HepG2 (cell line): ENCODE measurements around the gene CSF1R. TPM values are rescaled to one million over a fixed set of nuclear protein-coding genes. Genes with fewer than 3 reads are reported as not detected.

Experiments
- ATAC-seq: fragments of 200-7000 bp; cut with Tn5 transposase; 3 replicates; pipeline ENCODE4 v1.9.1; 2020; ENCODE audit warnings: mild to moderate bottlenecking, moderate library complexity
- BruUV-seq: library from RNA; stranded (reverse); fragments of 400-500 nt; replicated peaks from 2 replicates; lab custom pipeline; 2021; lab: Mats Ljungman, UMichigan
- CTCF ChIA-PET: fragments of 300-600 bp; formaldehyde crosslinking; extraction: SDS; loops from one replicate; lab custom pipeline; 2021; ENCODE audit warnings: low total read pairs, inconsistent platforms, low intra/inter-chr PET ratio; lab: Yijun Ruan, JAX
- POLR2A ChIA-PET: fragments of 350-600 bp; sonication (Branson Sonifier 250); formaldehyde crosslinking; loops from one replicate; lab custom pipeline; 2020; ENCODE audit warnings: antibody characterized with exemption, inconsistent platforms; lab: Yijun Ruan, JAX
- DNase-seq: peaks from one replicate; pipeline ENCODE4 v3.0.0-alpha.2; 2015; ENCODE audit warnings: low spot score
- FAIRE-seq: peaks from 3 replicates; lab custom pipeline; 2011; peaks lifted over from hg19 to GRCh38; lab: Jason Lieb, UNC
- H2AFZ ChIP-seq: one replicate; pipeline ENCODE4 v1.6.1; 2011; ENCODE audit warnings: low read length, inconsistent platforms
- H3K27ac ChIP-seq: fragments of 300-600 bp; 3 replicates; pipeline ENCODE4 v1.8.0; 2011; ENCODE audit warnings: mixed run types, mild to moderate bottlenecking, mixed read lengths, low read length, inconsistent platforms; ENCODE audit not compliant: insufficient read depth; ENCODE audit errors: extremely low read length
- H3K27me3 ChIP-seq, 2 experiments: fragments of 200-600 bp in 1 of 2; 2 replicates in 1 of 2; 3 replicates in 1 of 2; pipeline versions ENCODE4 v1.6.0 to v1.8.0; 2011; ENCODE audit warnings: low read length in 2 of 2, mild to moderate bottlenecking in 2 of 2, moderate library complexity in 2 of 2, inconsistent platforms in 1 of 2; ENCODE audit not compliant: insufficient read depth in 2 of 2, control insufficient read depth in 1 of 2
- H3K36me3 ChIP-seq, 2 experiments: fragments of 200-600 bp in 1 of 2; replicated peaks in 1 of 2; 2 replicates in 1 of 2; 3 replicates in 1 of 2; pipeline versions ENCODE4 v1.5.1 to v1.8.0; 2011; ENCODE audit warnings: low read length in 2 of 2, inconsistent platforms in 1 of 2; ENCODE audit not compliant: insufficient read depth in 2 of 2, control insufficient read depth in 1 of 2
- H3K4me1 ChIP-seq: 2 replicates; pipeline ENCODE4 v1.5.1; 2012; ENCODE audit warnings: low read length, inconsistent platforms; ENCODE audit not compliant: insufficient read depth
- H3K4me2 ChIP-seq: 2 replicates; pipeline ENCODE4 v1.6.0; 2011; ENCODE audit warnings: low read depth, low read length, inconsistent platforms
- H3K4me3 ChIP-seq, 3 experiments: fragments of 200-600 bp in 1 of 3; sonication (generic), shearing (Covaris generic) in 1 of 3; replicated peaks in 1 of 3; 2 replicates each; pipeline ENCODE4 v1.5.1; 2011 to 2016; ENCODE audit warnings: low read length in 3 of 3, inconsistent platforms in 2 of 3, low read depth in 2 of 3, mild to moderate bottlenecking in 2 of 3, control low read depth in 1 of 3, mixed read lengths in 1 of 3; ENCODE audit not compliant: insufficient read depth in 1 of 3
- H3K79me2 ChIP-seq: one replicate; pipeline ENCODE4 v1.6.1; 2011; ENCODE audit warnings: low read length, inconsistent platforms; ENCODE audit not compliant: insufficient read depth
- H3K9ac ChIP-seq: 2 replicates; pipeline ENCODE4 v1.6.0; 2011; ENCODE audit warnings: mild to moderate bottlenecking, low read depth, low read length, inconsistent platforms; ENCODE audit not compliant: insufficient read depth
- H3K9me3 ChIP-seq: 2 replicates; pipeline ENCODE4 v1.5.1; 2012; ENCODE audit warnings: mild to moderate bottlenecking, low read length
- H4K20me1 ChIP-seq: 2 replicates; pipeline ENCODE4 v1.6.0; 2011; ENCODE audit warnings: inconsistent platforms, mild to moderate bottlenecking, low read length, moderate library complexity; ENCODE audit not compliant: insufficient read depth
- NR1H2 ChIP-seq: sonication (generic); formaldehyde crosslinking; IDR thresholded peaks from 2 replicates; pipeline ENCODE4 v1.8.1; 2022; ENCODE audit warnings: low read depth, missing genetic modification reagents, borderline replicate concordance
- ZNF44 ChIP-seq: sonication (generic); formaldehyde crosslinking; IDR thresholded peaks from 2 replicates; pipeline ENCODE4 v1.5.1; 2020; ENCODE audit warnings: mild to moderate bottlenecking, missing genetic modification reagents
- ZNF577 ChIP-seq: sonication (generic); formaldehyde crosslinking; IDR thresholded peaks from 2 replicates; pipeline ENCODE4 v1.4.0; 2020; ENCODE audit warnings: mild to moderate bottlenecking, low read depth, missing genetic modification reagents, borderline replicate concordance
- WGBS: methylation state at CpG from one replicate; pipeline ENCODE4 v1.1.6; 2017; ENCODE audit warnings: low lambda C conversion rate; 5-methylcytosine and 5-hydroxymethylcytosine counted together
- in situ Hi-C: cut with HindIII; loops from 2 replicates; pipeline ENCODE4 v1.10.0; 2017; ENCODE audit warnings: low pct_unique_long_range_greater_than_20kb; ENCODE audit not compliant: extremely low pct_ligation_motif_present
- intact Hi-C: fragments of 100-400 bp; cut with micrococcal nuclease; formaldehyde crosslinking; loops from one replicate; pipeline ENCODE4 v1.10.0; 2022; ENCODE audit not compliant: unreplicated experiment
- polyA plus RNA-seq, 8 experiments: library from polyadenylated mRNA; depleted of rRNA in 3 of 8; stranded (reverse) in 7 of 8; unstranded in 1 of 8; fragments of >200 nt; fragmentation: Illumina TruSeq in 4 of 8; extraction: Trizol in 4 of 8; gene quantifications; 2 replicates each; pipeline versions ENCODE4 v1.2.1 to v1.2.3, GENCODE V29; 2011 to 2016; ENCODE audit warnings: low read depth in 4 of 8, missing spikeins in 1 of 8, mixed read lengths in 1 of 8; ENCODE audit not compliant: insufficient read depth in 1 of 8
- total RNA-seq, 5 experiments: library from RNA; depleted of rRNA; stranded (reverse); fragments of >200 nt; fragmentation: Illumina TruSeq; extraction: Trizol; gene quantifications; 2 replicates each; pipeline ENCODE4 v1.2.3, GENCODE V29; 2016; ENCODE audit warnings: low read depth in 1 of 5
- TF ChIP-seq, protein P1 (sequence below): sonication (generic); formaldehyde crosslinking; IDR thresholded peaks from 2 replicates; pipeline ENCODE4 v1.5.0; 2020; ENCODE audit warnings: mild to moderate bottlenecking, missing genetic modification reagents, moderate library complexity
- TF ChIP-seq, protein P2 (sequence below): IDR thresholded peaks from 2 replicates; pipeline ENCODE4 v1.6.1; 2016; ENCODE audit warnings: low read depth, missing genetic modification reagents, missing compliant biosample characterization
- TF ChIP-seq, protein P3 (sequence below): fragments of 450-650 bp; IDR thresholded peaks from 2 replicates; pipeline ENCODE4 v1.6.1; 2017

Gene CSF1R
- total and polyA plus RNA-seq, 2 of the 13 experiments (the other 11 are each of a cell fraction or from before 2014, with no cell fraction given), result 0.01 TPM; not detected in 1

DNA sequence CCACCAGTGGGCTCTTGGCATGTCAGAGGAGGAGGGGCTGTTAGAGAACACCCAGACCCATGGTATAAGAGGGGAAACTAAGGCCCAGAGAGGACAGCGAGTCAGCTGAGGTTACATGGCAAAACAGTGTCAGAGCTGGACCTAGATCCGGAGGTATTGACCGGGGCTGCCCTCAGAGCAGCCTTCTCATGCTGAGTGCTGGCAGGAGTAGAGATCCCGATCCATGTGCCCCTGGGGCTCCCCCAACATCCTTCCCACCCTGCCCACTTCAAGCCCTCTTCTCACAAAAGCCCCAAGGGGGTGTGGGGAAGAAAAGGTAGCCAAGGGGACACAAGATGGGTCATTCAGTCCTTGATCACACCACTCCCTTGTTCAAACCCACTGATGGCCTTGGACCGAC is 19.9 kb downstream of the CSF1R start:
- in situ Hi-C loops, result no loop called here
- TF ChIP-seq, protein P1, sequence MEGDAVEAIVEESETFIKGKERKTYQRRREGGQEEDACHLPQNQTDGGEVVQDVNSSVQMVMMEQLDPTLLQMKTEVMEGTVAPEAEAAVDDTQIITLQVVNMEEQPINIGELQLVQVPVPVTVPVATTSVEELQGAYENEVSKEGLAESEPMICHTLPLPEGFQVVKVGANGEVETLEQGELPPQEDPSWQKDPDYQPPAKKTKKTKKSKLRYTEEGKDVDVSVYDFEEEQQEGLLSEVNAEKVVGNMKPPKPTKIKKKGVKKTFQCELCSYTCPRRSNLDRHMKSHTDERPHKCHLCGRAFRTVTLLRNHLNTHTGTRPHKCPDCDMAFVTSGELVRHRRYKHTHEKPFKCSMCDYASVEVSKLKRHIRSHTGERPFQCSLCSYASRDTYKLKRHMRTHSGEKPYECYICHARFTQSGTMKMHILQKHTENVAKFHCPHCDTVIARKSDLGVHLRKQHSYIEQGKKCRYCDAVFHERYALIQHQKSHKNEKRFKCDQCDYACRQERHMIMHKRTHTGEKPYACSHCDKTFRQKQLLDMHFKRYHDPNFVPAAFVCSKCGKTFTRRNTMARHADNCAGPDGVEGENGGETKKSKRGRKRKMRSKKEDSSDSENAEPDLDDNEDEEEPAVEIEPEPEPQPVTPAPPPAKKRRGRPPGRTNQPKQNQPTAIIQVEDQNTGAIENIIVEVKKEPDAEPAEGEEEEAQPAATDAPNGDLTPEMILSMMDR (CRISPR knock-in tag), result no peak
- TF ChIP-seq NR1H2 (no peak), ZNF577 (no peak), ZNF44 (CRISPR knock-in tag) (no peak)
- TF ChIP-seq, protein P2, sequence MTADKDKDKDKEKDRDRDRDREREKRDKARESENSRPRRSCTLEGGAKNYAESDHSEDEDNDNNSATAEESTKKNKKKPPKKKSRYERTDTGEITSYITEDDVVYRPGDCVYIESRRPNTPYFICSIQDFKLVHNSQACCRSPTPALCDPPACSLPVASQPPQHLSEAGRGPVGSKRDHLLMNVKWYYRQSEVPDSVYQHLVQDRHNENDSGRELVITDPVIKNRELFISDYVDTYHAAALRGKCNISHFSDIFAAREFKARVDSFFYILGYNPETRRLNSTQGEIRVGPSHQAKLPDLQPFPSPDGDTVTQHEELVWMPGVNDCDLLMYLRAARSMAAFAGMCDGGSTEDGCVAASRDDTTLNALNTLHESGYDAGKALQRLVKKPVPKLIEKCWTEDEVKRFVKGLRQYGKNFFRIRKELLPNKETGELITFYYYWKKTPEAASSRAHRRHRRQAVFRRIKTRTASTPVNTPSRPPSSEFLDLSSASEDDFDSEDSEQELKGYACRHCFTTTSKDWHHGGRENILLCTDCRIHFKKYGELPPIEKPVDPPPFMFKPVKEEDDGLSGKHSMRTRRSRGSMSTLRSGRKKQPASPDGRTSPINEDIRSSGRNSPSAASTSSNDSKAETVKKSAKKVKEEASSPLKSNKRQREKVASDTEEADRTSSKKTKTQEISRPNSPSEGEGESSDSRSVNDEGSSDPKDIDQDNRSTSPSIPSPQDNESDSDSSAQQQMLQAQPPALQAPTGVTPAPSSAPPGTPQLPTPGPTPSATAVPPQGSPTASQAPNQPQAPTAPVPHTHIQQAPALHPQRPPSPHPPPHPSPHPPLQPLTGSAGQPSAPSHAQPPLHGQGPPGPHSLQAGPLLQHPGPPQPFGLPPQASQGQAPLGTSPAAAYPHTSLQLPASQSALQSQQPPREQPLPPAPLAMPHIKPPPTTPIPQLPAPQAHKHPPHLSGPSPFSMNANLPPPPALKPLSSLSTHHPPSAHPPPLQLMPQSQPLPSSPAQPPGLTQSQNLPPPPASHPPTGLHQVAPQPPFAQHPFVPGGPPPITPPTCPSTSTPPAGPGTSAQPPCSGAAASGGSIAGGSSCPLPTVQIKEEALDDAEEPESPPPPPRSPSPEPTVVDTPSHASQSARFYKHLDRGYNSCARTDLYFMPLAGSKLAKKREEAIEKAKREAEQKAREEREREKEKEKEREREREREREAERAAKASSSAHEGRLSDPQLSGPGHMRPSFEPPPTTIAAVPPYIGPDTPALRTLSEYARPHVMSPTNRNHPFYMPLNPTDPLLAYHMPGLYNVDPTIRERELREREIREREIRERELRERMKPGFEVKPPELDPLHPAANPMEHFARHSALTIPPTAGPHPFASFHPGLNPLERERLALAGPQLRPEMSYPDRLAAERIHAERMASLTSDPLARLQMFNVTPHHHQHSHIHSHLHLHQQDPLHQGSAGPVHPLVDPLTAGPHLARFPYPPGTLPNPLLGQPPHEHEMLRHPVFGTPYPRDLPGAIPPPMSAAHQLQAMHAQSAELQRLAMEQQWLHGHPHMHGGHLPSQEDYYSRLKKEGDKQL (CRISPR knock-in tag), result no peak
- TF ChIP-seq, protein P3, sequence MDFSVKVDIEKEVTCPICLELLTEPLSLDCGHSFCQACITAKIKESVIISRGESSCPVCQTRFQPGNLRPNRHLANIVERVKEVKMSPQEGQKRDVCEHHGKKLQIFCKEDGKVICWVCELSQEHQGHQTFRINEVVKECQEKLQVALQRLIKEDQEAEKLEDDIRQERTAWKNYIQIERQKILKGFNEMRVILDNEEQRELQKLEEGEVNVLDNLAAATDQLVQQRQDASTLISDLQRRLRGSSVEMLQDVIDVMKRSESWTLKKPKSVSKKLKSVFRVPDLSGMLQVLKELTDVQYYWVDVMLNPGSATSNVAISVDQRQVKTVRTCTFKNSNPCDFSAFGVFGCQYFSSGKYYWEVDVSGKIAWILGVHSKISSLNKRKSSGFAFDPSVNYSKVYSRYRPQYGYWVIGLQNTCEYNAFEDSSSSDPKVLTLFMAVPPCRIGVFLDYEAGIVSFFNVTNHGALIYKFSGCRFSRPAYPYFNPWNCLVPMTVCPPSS, result no peak

More for the DNA sequence above, 19.9 kb downstream of the CSF1R start:
- H3K4me2 ChIP-seq, result no peak overlapping the region
- intact Hi-C loops, result no loop called here
- ChIA-PET CTCF (no interaction called here), POLR2A (no interaction called here)
- peaks cover 15% of the 10 kb centered on the region for H3K4me1 ChIP-seq
- WGBS, result 33% methylated on average over 2 of the region's 5 CpGs
- FAIRE-seq (no peak), DNase-seq (no peak), ATAC-seq (no peak)
- BruUV-seq, result no TSS peak
- no peak overlapping the region for H3K4me3 ChIP-seq
- H2AFZ ChIP-seq, result no peak overlapping the region
- no peaks in the 10 kb centered on the region for H3K79me2 ChIP-seq
- H3K27me3 ChIP-seq, result peaks cover 7 to 35% of the 10 kb centered on the region in 2 experiments; a peak in 4 of 5 replicates
- no peaks in the 10 kb centered on the region for H4K20me1 ChIP-seq
- no peak overlapping the region for H3K27ac ChIP-seq
- no peaks in the 10 kb centered on the region for H3K9me3 ChIP-seq
- no peaks in the 10 kb centered on the region for H3K36me3 ChIP-seq
- H3K9ac ChIP-seq, result no peak overlapping the region
